ENCODE measurements around the gene AMDHD1. TPM values are rescaled to one million over a fixed set of nuclear protein-coding genes. Genes with fewer than 3 reads are reported as not detected.

The AMDHD1 gene
- total RNA-seq, 1 donor from 2014 or later: not detected

DNA sequence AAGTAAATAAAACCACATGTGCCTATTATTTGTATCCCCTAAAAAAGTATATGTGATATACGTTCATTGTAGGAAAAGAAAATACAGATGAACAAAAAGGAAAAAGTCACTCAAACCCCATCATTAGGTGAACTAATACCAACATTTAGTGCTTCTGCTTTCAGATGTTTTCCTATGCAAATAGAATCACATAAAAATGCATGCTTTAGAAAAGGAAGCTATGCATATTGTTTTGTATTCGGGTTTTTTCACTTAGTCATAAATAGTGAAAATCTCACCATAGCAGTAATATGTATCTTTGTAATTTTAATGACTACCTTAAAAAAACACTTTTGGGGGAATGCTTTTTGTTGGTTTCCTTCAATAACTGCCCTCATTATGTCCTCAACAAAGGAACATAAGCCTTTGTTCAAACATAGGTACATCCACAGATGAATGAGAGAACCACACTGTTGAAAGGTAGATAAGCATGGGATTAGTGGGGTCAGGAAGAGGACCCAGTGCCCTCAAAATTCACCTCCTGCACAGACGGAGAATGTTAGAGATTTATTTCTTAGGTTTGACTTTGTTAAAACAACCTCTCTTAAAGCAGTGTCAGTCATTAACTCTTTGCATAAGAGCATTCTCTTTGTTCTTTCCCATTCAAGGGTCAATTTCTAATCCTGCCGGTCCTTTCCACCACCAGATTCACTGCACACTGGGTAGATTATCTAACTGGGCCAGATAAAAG, 6.5 kb downstream of the AMDHD1 start:
- H3K4me3 ChIP-seq (ENCODE audit: low read depth, low read length): no peak overlapping the region
- TF ChIP-seq, protein P1, sequence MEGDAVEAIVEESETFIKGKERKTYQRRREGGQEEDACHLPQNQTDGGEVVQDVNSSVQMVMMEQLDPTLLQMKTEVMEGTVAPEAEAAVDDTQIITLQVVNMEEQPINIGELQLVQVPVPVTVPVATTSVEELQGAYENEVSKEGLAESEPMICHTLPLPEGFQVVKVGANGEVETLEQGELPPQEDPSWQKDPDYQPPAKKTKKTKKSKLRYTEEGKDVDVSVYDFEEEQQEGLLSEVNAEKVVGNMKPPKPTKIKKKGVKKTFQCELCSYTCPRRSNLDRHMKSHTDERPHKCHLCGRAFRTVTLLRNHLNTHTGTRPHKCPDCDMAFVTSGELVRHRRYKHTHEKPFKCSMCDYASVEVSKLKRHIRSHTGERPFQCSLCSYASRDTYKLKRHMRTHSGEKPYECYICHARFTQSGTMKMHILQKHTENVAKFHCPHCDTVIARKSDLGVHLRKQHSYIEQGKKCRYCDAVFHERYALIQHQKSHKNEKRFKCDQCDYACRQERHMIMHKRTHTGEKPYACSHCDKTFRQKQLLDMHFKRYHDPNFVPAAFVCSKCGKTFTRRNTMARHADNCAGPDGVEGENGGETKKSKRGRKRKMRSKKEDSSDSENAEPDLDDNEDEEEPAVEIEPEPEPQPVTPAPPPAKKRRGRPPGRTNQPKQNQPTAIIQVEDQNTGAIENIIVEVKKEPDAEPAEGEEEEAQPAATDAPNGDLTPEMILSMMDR (conservative IDR thresholded peaks at IDR 0.05; ENCODE audit: low read depth, low read length): no peak
- DNase-seq (ENCODE audit: low read depth): no peak

DNA sequence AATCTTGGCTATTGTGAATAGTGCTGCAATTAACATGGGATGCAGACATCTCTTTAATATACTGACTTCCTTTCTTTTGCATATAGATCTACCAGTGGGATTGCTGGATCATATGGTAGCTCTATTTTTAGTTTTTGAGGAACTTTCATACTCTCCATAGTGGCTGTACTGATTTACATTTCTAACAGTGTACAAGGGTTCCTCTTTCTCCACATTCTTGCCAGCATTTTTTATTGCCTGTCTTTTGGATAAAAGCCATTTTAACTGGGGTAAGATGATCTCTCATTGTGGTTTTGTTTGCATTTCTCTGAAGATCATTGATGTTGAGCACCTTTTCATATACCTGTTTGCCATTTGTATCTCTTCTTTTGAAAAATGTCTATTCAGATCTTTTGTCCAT, 8.4 kb downstream of the AMDHD1 start:
- no peak overlapping the region for H3K4me3 ChIP-seq (ENCODE audit: low read depth, low read length)
- TF ChIP-seq, protein P1 (conservative IDR thresholded peaks at IDR 0.05; ENCODE audit: low read depth, low read length): no peak
- DNase-seq (ENCODE audit: low read depth): no peak

DNA sequence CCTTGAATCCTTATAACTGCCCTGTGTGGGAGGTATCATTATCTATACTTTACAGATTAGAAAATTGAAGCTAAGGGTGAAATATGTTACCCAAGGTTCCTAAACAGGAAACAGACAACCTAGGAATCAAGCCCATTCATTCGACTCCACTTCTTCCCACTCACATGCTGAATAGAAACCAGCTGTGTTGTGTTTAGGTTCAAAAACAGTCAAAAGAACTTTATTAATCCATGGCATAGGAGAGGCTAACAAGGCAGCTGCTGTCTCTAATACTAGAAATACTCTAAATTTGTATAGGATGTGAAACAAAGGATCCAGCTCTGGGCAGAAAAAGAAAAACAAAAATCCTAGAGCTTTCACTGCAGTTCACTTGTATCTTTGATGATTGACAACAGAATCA, 9.9 kb downstream of the AMDHD1 start:
- DNase-seq (ENCODE audit: low read depth): no peak
- TF ChIP-seq, protein P1 (conservative IDR thresholded peaks at IDR 0.05; ENCODE audit: low read depth, low read length): no peak
- no peak overlapping the region for H3K4me3 ChIP-seq (ENCODE audit: low read depth, low read length)

DNA sequence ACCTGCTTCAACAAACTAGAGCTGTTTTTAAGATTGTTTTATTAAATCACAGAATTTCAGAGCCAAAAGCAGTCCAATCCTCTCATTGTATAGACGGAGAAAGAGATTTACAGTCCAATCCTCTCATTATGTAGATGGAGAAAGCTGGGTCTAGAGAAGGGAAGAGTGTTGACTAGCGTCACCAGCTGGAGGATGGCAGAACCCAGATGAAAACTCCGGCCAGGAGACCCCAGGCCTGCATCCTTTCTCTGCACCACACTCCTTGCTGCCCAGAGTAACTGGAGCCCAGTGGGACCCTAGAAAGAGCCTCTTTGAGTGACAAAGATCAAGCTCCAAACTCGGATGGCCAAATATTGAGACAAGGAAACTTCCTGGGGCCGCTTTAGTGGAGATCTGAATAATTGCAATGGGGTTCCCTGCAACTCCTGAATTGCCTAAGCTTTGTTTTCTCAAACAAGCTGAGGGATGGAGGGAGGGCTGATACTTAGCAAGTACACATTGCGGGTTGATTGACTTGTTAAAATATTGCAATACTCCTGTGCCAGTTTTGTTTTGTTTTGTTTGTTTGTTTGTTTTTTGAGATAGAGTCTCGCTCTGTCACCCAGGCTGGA, 12.5 kb downstream of the AMDHD1 start:
- DNase-seq (ENCODE audit: low read depth): no peak
- no peak overlapping the region for H3K4me3 ChIP-seq (ENCODE audit: low read depth, low read length)
- TF ChIP-seq, protein P1 (conservative IDR thresholded peaks at IDR 0.05; ENCODE audit: low read depth, low read length): no peak

DNA sequence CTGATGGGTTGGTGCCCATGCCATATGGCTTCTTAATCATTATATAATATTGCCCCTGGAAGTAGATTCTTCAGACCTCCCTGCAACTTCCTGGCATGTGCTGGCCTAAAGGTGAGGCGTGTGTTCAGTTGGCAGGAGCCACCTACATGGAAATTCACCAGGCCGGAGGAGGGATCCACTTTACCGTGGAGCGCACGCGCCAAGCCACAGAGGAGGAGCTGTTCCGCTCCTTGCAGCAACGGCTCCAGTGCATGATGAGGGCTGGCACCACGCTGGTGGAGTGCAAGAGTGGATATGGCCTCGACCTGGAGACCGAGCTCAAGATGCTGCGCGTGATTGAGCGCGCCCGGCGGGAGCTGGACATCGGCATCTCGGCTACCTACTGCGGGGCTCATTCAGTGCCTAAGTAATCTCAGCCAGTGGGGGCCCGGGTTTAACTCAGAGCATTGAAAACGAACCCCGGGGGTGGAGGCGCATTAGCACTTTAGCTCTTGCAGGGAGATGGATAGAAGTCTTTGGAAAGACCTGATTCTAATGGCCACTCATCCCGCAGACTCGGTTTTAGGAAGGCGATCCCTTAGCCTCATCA, 13.5 kb downstream of the AMDHD1 start:
- DNase-seq (ENCODE audit: low read depth): no peak
- TF ChIP-seq, protein P1 (conservative IDR thresholded peaks at IDR 0.05; ENCODE audit: low read depth, low read length): no peak

DNA sequence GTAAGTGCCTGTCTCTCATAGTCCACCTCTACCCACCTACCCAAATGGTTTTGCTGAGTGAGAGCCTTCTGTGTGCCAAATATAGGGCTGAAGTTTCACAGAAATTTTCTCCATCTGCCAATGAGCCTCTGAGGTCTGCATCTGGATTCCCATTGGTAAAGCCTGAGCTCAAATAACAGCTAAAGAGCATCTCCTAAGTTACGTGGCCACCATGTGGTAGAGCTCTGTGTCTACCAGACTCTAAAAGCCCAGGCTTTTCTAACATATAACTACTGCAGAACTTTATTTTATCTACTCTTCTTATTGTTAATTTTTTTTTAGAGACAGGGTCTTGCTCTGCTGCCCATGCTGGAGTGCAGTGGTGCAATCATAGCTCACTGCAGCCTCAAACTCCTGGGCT, 16.0 kb downstream of the AMDHD1 start:
- DNase-seq (ENCODE audit: low read depth): no peak
- H3K4me3 ChIP-seq (ENCODE audit: low read depth, low read length): no peak overlapping the region
- TF ChIP-seq, protein P1 (conservative IDR thresholded peaks at IDR 0.05; ENCODE audit: low read depth, low read length): peak; percentile 52

More for the DNA sequence above, 13.5 kb downstream of the AMDHD1 start:
- H3K4me3 ChIP-seq (ENCODE audit: low read depth, low read length): no peak overlapping the region

Measured in epithelial cell of proximal tubule (primary cell).